Astrocyte (in vitro differentiated cells and primary cell): Measurements from ENCODE around the gene ZBTB38. TPM values are rescaled to one million over a fixed set of nuclear protein-coding genes. Genes with fewer than 3 reads are reported as not detected.

ENCODE experiments used
- DNase-seq: peaks from one replicate; pipeline ENCODE4 v3.0.0-alpha.2; 2010; ENCODE audit warnings: low read depth
- FAIRE-seq: peaks from 2 replicates; lab custom pipeline; 2011; peaks lifted over from hg19 to GRCh38; lab: Jason Lieb, UNC
- H2AFZ ChIP-seq: 2 replicates; pipeline ENCODE4 v1.6.0; 2012; ENCODE audit warnings: low read depth, low read length, inconsistent platforms
- H3K27ac ChIP-seq: 2 replicates; pipeline ENCODE4 v1.5.1; 2011; ENCODE audit warnings: low read depth, low read length, inconsistent platforms
- H3K27me3 ChIP-seq: 2 replicates; pipeline ENCODE4 v1.6.0; 2011; ENCODE audit warnings: low read length, inconsistent platforms; ENCODE audit not compliant: insufficient read depth
- H3K36me3 ChIP-seq: 2 replicates; pipeline ENCODE4 v1.5.1; 2011; ENCODE audit warnings: low read length, inconsistent platforms; ENCODE audit not compliant: insufficient read depth
- H3K4me1 ChIP-seq: 2 replicates; pipeline ENCODE4 v1.5.1; 2011; ENCODE audit warnings: low read length, inconsistent platforms; ENCODE audit not compliant: insufficient read depth
- H3K4me2 ChIP-seq: 2 replicates; pipeline ENCODE4 v1.6.0; 2012; ENCODE audit warnings: low read length, inconsistent platforms
- H3K4me3 ChIP-seq: 2 replicates; pipeline ENCODE4 v1.5.1; 2011; ENCODE audit warnings: low read depth, mild to moderate bottlenecking, low read length, inconsistent platforms; ENCODE audit not compliant: insufficient read depth
- H3K79me2 ChIP-seq: 2 replicates; pipeline ENCODE4 v1.6.0; 2012; ENCODE audit warnings: mild to moderate bottlenecking, low read length, inconsistent platforms; ENCODE audit not compliant: insufficient read depth
- H3K9ac ChIP-seq: 2 replicates; pipeline ENCODE4 v1.6.0; 2012; ENCODE audit warnings: mild to moderate bottlenecking, low read length, inconsistent platforms
- H3K9me3 ChIP-seq: 2 replicates; pipeline ENCODE4 v1.5.1; 2012; ENCODE audit warnings: low read depth, mild to moderate bottlenecking, low read length, inconsistent platforms; ENCODE audit not compliant: insufficient read depth
- H4K20me1 ChIP-seq: 2 replicates; pipeline ENCODE4 v1.6.0; 2012; ENCODE audit warnings: low read length, inconsistent platforms; ENCODE audit not compliant: insufficient read depth
- H3K27ac Mint-ChIP-seq: one replicate; pipeline ENCODE4 v1.8.0; 2021; ENCODE audit warnings: mild to moderate bottlenecking, mixed read lengths; ENCODE audit not compliant: unreplicated experiment
- H3K27me3 Mint-ChIP-seq: one replicate; pipeline ENCODE4 v1.8.0; 2021; ENCODE audit warnings: low read depth, mixed read lengths; ENCODE audit not compliant: unreplicated experiment
- H3K36me3 Mint-ChIP-seq: one replicate; pipeline ENCODE4 v1.8.0; 2021; ENCODE audit warnings: low read depth, mixed read lengths; ENCODE audit not compliant: unreplicated experiment
- H3K4me1 Mint-ChIP-seq: one replicate; pipeline ENCODE4 v1.8.0; 2021; ENCODE audit warnings: low read depth, mixed read lengths; ENCODE audit not compliant: unreplicated experiment
- H3K4me3 Mint-ChIP-seq: one replicate; pipeline ENCODE4 v1.8.0; 2021; ENCODE audit warnings: mild to moderate bottlenecking, moderate library complexity, mixed read lengths; ENCODE audit not compliant: unreplicated experiment
- H3K9me3 Mint-ChIP-seq: one replicate; pipeline ENCODE4 v1.8.0; 2021; ENCODE audit warnings: mild to moderate bottlenecking, mixed read lengths; ENCODE audit not compliant: unreplicated experiment
- CTCF ChIP-seq: IDR thresholded peaks from 2 replicates; pipeline ENCODE4 v1.5.1; 2011; ENCODE audit warnings: low read depth, mild to moderate bottlenecking, inconsistent platforms, low read length, moderate library complexity; ENCODE audit not compliant: insufficient read depth
- EZH2 ChIP-seq: IDR thresholded peaks from 2 replicates; pipeline ENCODE4 v1.6.1; 2012; ENCODE audit warnings: mild to moderate bottlenecking, low read length, inconsistent platforms; ENCODE audit not compliant: insufficient read depth
- total RNA-seq: library from RNA; stranded (reverse); gene quantifications from 2 replicates; pipeline ENCODE4 v1.2.1, GENCODE V29; 2021

The ZBTB38 gene
- total RNA-seq, 1 donor from 2014 or later, result 57.6 TPM

- H3K9me3 ChIP-seq, result no peaks in the 10 kb centered on the region
- peak overlapping the region; percentile 12 for H3K4me2 ChIP-seq
- H3K4me1 Mint-ChIP-seq, result peaks cover 45% of the 10 kb centered on the region
- H3K27ac Mint-ChIP-seq, result peak overlapping the region; percentile 79
- peak overlapping the region; percentile 4 for H3K4me3 Mint-ChIP-seq
- no peak overlapping the region for H2AFZ ChIP-seq
- H3K36me3 ChIP-seq, result peaks cover 38% of the 10 kb centered on the region
- H3K27me3 ChIP-seq, result no peaks in the 10 kb centered on the region
- no peak for TF ChIP-seq EZH2
- TF ChIP-seq CTCF, result no peak
- no peaks in the 10 kb centered on the region for H3K27me3 Mint-ChIP-seq
- peak overlapping the region; percentile 75 for H3K9ac ChIP-seq
- H3K27ac ChIP-seq, result peak overlapping the region; percentile 95
- H3K36me3 Mint-ChIP-seq, result peaks cover 11% of the 10 kb centered on the region
- peaks cover 70% of the 10 kb centered on the region for H3K4me1 ChIP-seq
- H4K20me1 ChIP-seq, result no peaks in the 10 kb centered on the region
- no peak for DNase-seq
- no peak overlapping the region for H3K4me3 ChIP-seq
- peaks cover 54% of the 10 kb centered on the region for H3K79me2 ChIP-seq
- no peaks in the 10 kb centered on the region for H3K9me3 Mint-ChIP-seq
- FAIRE-seq, result no peak
Measured at GRCh38 chr3:141406265-141406664, 38.0 kb downstream of the ZBTB38 start.

DNA sequence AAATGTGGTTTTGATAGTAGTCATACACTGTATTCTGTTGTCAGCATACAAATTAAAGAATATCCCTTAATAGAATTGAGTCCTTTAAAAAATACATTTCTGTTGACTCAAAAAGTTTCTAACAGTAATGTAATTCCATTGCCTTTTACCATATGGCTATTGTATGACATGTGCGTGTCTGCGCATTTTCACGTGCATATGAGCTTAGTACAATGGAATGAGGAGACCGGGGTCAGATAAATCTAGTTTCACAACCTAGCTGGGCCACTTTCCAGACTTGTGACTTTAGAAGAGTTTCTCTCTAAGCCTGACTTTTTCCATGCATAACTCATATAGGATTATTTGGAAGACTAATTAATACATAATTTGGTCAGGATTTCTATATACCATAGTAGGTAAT lies 38.7 kb downstream of the ZBTB38 start:
- Histone ChIP-seq H3K9ac (peak overlapping the region; percentile 75), H3K4me2 (peak overlapping the region; percentile 12), H3K27ac (peak overlapping the region; percentile 95), H3K27me3 (no peaks in the 10 kb centered on the region), H3K9me3 (no peaks in the 10 kb centered on the region), H3K4me1 (peaks cover 71% of the 10 kb centered on the region), H2AFZ (no peak overlapping the region), H3K79me2 (peaks cover 50% of the 10 kb centered on the region), H3K4me3 (no peak overlapping the region), H4K20me1 (no peaks in the 10 kb centered on the region), H3K36me3 (peaks cover 38% of the 10 kb centered on the region)
- DNase-seq (peak; percentile 93), FAIRE-seq (no peak)
- TF ChIP-seq CTCF, result no peak
- TF ChIP-seq EZH2, result no peak
- Mint-ChIP-seq H3K27me3 (no peaks in the 10 kb centered on the region), H3K4me1 (peaks cover 49% of the 10 kb centered on the region), H3K36me3 (peaks cover 11% of the 10 kb centered on the region), H3K27ac (no peak overlapping the region), H3K4me3 (no peak overlapping the region), H3K9me3 (no peaks in the 10 kb centered on the region)

GRCh38 chr3:141407825-141408224 lies 39.5 kb downstream of the ZBTB38 start:
- Histone ChIP-seq H3K79me2 (peaks cover 51% of the 10 kb centered on the region), H3K9ac (peak overlapping the region; percentile 63), H3K4me1 (peaks cover 75% of the 10 kb centered on the region), H3K36me3 (peaks cover 38% of the 10 kb centered on the region), H3K4me2 (no peak overlapping the region), H3K4me3 (no peak overlapping the region), H3K27ac (peak overlapping the region; percentile 95), H3K27me3 (no peaks in the 10 kb centered on the region), H4K20me1 (no peaks in the 10 kb centered on the region), H3K9me3 (no peaks in the 10 kb centered on the region), H2AFZ (no peak overlapping the region)
- TF ChIP-seq EZH2, result no peak
- TF ChIP-seq CTCF, result no peak
- Mint-ChIP-seq H3K36me3 (peaks cover 12% of the 10 kb centered on the region), H3K4me3 (no peak overlapping the region), H3K27ac (no peak overlapping the region), H3K27me3 (no peaks in the 10 kb centered on the region), H3K9me3 (no peaks in the 10 kb centered on the region), H3K4me1 (peaks cover 56% of the 10 kb centered on the region)
- no peak for FAIRE-seq
- no peak for DNase-seq
